Posterior vena cava (tissue), 2 donors: ENCODE measurements around the gene AGBL4. TPM values are rescaled to one million over a fixed set of nuclear protein-coding genes. Genes with fewer than 3 reads are reported as not detected.

Experiments
- DNase-seq: peaks from one replicate; pipeline ENCODE4 v3.0.0-alpha.2; 2020; ENCODE audit warnings: low spot score
- intact Hi-C, 2 donors: fragments of 100-400 bp; cut with DNase I; formaldehyde crosslinking; loops; one replicate each; pipeline versions ENCODE4 v1.14.1 to v1.14.2; 2022 to 2023
- total RNA-seq, 2 donors: library from RNA; stranded (reverse); fragmentation: NEBNext Ultra II Directional; extraction: Animal tissue kit (Norgen Biotek cat#: 25700); gene quantifications; one replicate each; pipeline ENCODE4 v1.2.1, GENCODE V29; 2021
- donor health status: DM: yes; HTN: yes; CAD: no.
- donor health status: DM: yes; HTN: yes; CAD: no.

Gene AGBL4
- total RNA-seq, 2 donors from 2014 or later = not detected

GRCh38 chr1:49229555-49229954 lies 794.2 kb downstream of the AGBL4 start:
- intact Hi-C loops = no loop called here
- no peak for DNase-seq

- no peak for DNase-seq
- intact Hi-C loops = no loop called here
Observed at GRCh38 chr1:49226758-49227157, 797.0 kb downstream of the AGBL4 start.

GRCh38 chr1:49225464-49225863 lies 798.3 kb downstream of the AGBL4 start:
- no peak for DNase-seq
- intact Hi-C loops = no loop called here

- no peak for DNase-seq
- intact Hi-C loops = no loop called here
Observed at GRCh38 chr1:49213301-49213700, 810.5 kb downstream of the AGBL4 start.

GRCh38 chr1:49208712-49209111 lies 815.0 kb downstream of the AGBL4 start:
- no peak for DNase-seq
- intact Hi-C loops = no loop called here

- intact Hi-C loops = no loop called here
Observed at GRCh38 chr1:49204720-49205119, 819.0 kb downstream of the AGBL4 start.

GRCh38 chr1:49200738-49201137 lies 823.0 kb downstream of the AGBL4 start:
- DNase-seq = no peak
- intact Hi-C loops = no loop called here

More at GRCh38 chr1:49204720-49205119, 819.0 kb downstream of the AGBL4 start:
- no peak for DNase-seq

GRCh38 chr1:49199564-49199963 lies 824.2 kb downstream of the AGBL4 start:
- intact Hi-C loops = no loop called here
- no peak for DNase-seq

- DNase-seq = no peak
- intact Hi-C loops = no loop called here
Observed at GRCh38 chr1:49197081-49197480, 826.7 kb downstream of the AGBL4 start.

- intact Hi-C loops = no loop called here
Observed at GRCh38 chr1:49190138-49190537, 833.6 kb downstream of the AGBL4 start.

GRCh38 chr1:49187056-49187455 lies 836.7 kb downstream of the AGBL4 start:
- intact Hi-C loops = no loop called here
- DNase-seq = no peak

More at GRCh38 chr1:49190138-49190537, 833.6 kb downstream of the AGBL4 start:
- no peak for DNase-seq

GRCh38 chr1:49185450-49185980 lies 838.2 kb downstream of the AGBL4 start:
- intact Hi-C loops = no loop called here
- DNase-seq = no peak

- intact Hi-C loops = no loop called here
- DNase-seq = no peak
Observed at GRCh38 chr1:49183489-49183888, 840.3 kb downstream of the AGBL4 start.

- intact Hi-C loops = no loop called here
- no peak for DNase-seq
Observed at GRCh38 chr1:49181033-49181432, 842.7 kb downstream of the AGBL4 start.

GRCh38 chr1:49171941-49172593 lies 851.7 kb downstream of the AGBL4 start:
- intact Hi-C loops = no loop called here
- no peak for DNase-seq

GRCh38 chr1:49166031-49166430 lies 857.7 kb downstream of the AGBL4 start:
- intact Hi-C loops = no loop called here
- no peak for DNase-seq

GRCh38 chr1:49163031-49163430 lies 860.7 kb downstream of the AGBL4 start:
- no peak for DNase-seq
- intact Hi-C loops = no loop called here

- intact Hi-C loops = no loop called here
- DNase-seq = no peak
Observed at GRCh38 chr1:49160677-49161076, 863.1 kb downstream of the AGBL4 start.

GRCh38 chr1:49136738-49137251 lies 887.0 kb downstream of the AGBL4 start:
- no peak for DNase-seq
- intact Hi-C loops = no loop called here

- intact Hi-C loops = no loop called here
- no peak for DNase-seq
Observed at GRCh38 chr1:49125746-49126145, 898.0 kb downstream of the AGBL4 start.

GRCh38 chr1:49111931-49112330 lies 911.8 kb downstream of the AGBL4 start:
- intact Hi-C loops = no loop called here
- DNase-seq = no peak
